ENCODE results near the gene EXO5. TPM values are rescaled to one million over a fixed set of nuclear protein-coding genes. Genes with fewer than 3 reads are reported as not detected.
"Not testable (repeated sequence)": the region's sequence is repeated elsewhere in the genome, so short reads cannot be mapped to it uniquely, and the experiment has no call there.

Gene EXO5
- total and polyA plus RNA-seq, 3 experiments from 2014 or later = 8.3 to 14.9 (median 14.7) TPM

- H3K9me3 Mint-ChIP-seq = peaks cover 16 to 43% (median 36%) of the 10 kb centered on the region in 5 donors
- POLR2A ChIA-PET = no interaction called here
- peaks cover 0 to 3% of the 10 kb centered on the region in 2 donors for H3K27me3 Mint-ChIP-seq
- peak overlapping the region in 5 of 8 donors; percentile 30 to 90 (median 63) for H3K27ac Mint-ChIP-seq
- CTCF ChIA-PET = no interaction called here
- peaks cover 19 to 51% (median 37%) of the 10 kb centered on the region in 3 donors for H3K36me3 Mint-ChIP-seq
- DNase-seq = no peak
- peaks cover 26 to 34% (median 28%) of the 10 kb centered on the region in 3 donors for H3K4me1 Mint-ChIP-seq
- Histone ChIP-seq H3K36me3 (ENCODE audit: insufficient read depth, low read length) (peaks cover 6% of the 10 kb centered on the region), H3K27ac (ENCODE audit: low read depth, low read length) (no peak overlapping the region), H3K4me1 (ENCODE audit: insufficient read depth, low read length) (peaks cover 10% of the 10 kb centered on the region), H3K27me3 (ENCODE audit: insufficient read depth, low read length, poor library complexity, severe bottlenecking) (no peaks in the 10 kb centered on the region), H3K4me3 (ENCODE audit: low read length) (no peak overlapping the region), H3K9me3 (ENCODE audit: low read length) (no peaks in the 10 kb centered on the region)
- H3K4me3 Mint-ChIP-seq = peak overlapping the region in 4 of 7 donors; percentile 3 to 86 (median 20)
Measured at GRCh38 chr1:40479156-40479555, 29.4 kb upstream of the EXO5 start.

- ChIA-PET POLR2A (no interaction called here), CTCF (no interaction called here)
- DNase-seq = no peak
- no peak overlapping the region for H3K4me3 ChIP-seq (ENCODE audit: low read length)
- peaks cover 20% of the 10 kb centered on the region for H3K36me3 ChIP-seq (ENCODE audit: insufficient read depth, low read length)
- no peaks in the 10 kb centered on the region for H3K4me1 Mint-ChIP-seq
- no peak overlapping the region for H3K4me3 Mint-ChIP-seq
- H3K27ac ChIP-seq (ENCODE audit: low read depth, low read length) = no peak overlapping the region
- peaks cover 33% of the 10 kb centered on the region for H3K9me3 ChIP-seq (ENCODE audit: low read length)
- H3K4me1 ChIP-seq (ENCODE audit: insufficient read depth, low read length) = no peaks in the 10 kb centered on the region
- peaks cover 0 to 2% of the 10 kb centered on the region in 2 donors for H3K27me3 Mint-ChIP-seq
- H3K36me3 Mint-ChIP-seq = peaks cover 50 to 78% (median 75%) of the 10 kb centered on the region in 3 donors
- peaks cover 54 to 80% (median 75%) of the 10 kb centered on the region in 5 donors for H3K9me3 Mint-ChIP-seq
- H3K27me3 ChIP-seq (ENCODE audit: insufficient read depth, low read length, poor library complexity, severe bottlenecking) = no peaks in the 10 kb centered on the region
- peak overlapping the region in 1 of 8 donors; percentile 15 for H3K27ac Mint-ChIP-seq
Measured at GRCh38 chr1:40495315-40495903, 13.2 kb upstream of the EXO5 start.

- peaks cover 20 to 69% (median 59%) of the 10 kb centered on the region in 5 donors for H3K9me3 Mint-ChIP-seq
- H3K36me3 Mint-ChIP-seq = peaks cover 30 to 62% (median 49%) of the 10 kb centered on the region in 3 donors
- H3K36me3 ChIP-seq (ENCODE audit: insufficient read depth, low read length); H3K4me1 ChIP-seq (ENCODE audit: insufficient read depth, low read length); H3K27me3 ChIP-seq (ENCODE audit: insufficient read depth, low read length, poor library complexity, severe bottlenecking); H3K4me3 Mint-ChIP-seq; POLR2A ChIA-PET; H3K27ac Mint-ChIP-seq; H3K27ac ChIP-seq (ENCODE audit: low read depth, low read length); CTCF ChIA-PET; H3K27me3 Mint-ChIP-seq; H3K4me3 ChIP-seq (ENCODE audit: low read length); DNase-seq; H3K4me1 Mint-ChIP-seq: not testable (repeated sequence)
- peaks cover 15% of the 10 kb centered on the region for H3K9me3 ChIP-seq (ENCODE audit: low read length)
Measured at GRCh38 chr1:40502651-40503050, 5.9 kb upstream of the EXO5 start.

GRCh38 chr1:40507973-40508372, 594 bp upstream of the EXO5 start:
- ChIA-PET CTCF (interaction anchor here (0.7 to 0.8 kb wide), 2 partner anchors 346 to 377 kb away, joined by 3 read pairs; partner anchors contain the start of gene RLF), POLR2A (interaction anchor here (1.4 to 1.8 kb wide), 3 partner anchors 23 to 58 kb away, joined by 3 to 4 read pairs (median 4); partner anchors contain the start of genes ZFP69B and ZNF684)
- peaks cover 16 to 38% (median 34%) of the 10 kb centered on the region in 3 donors for H3K36me3 Mint-ChIP-seq
- Histone ChIP-seq H3K4me3 (ENCODE audit: low read length) (peak overlapping the region; percentile 87), H3K4me1 (ENCODE audit: insufficient read depth, low read length) (peaks cover 10% of the 10 kb centered on the region), H3K9me3 (ENCODE audit: low read length) (peaks cover 7% of the 10 kb centered on the region), H3K27me3 (ENCODE audit: insufficient read depth, low read length, poor library complexity, severe bottlenecking) (no peaks in the 10 kb centered on the region), H3K27ac (ENCODE audit: low read depth, low read length) (peak overlapping the region; percentile 60), H3K36me3 (ENCODE audit: insufficient read depth, low read length) (peaks cover 4% of the 10 kb centered on the region)
- peaks cover 14 to 38% (median 28%) of the 10 kb centered on the region in 5 donors for H3K9me3 Mint-ChIP-seq
- peak overlapping the region; percentile 63 to 96 (median 86) for H3K27ac Mint-ChIP-seq
- H3K27me3 Mint-ChIP-seq = peaks cover 0 to 1% of the 10 kb centered on the region in 2 donors
- H3K4me3 Mint-ChIP-seq = peak overlapping the region; percentile 88 to 94 (median 90)
- H3K4me1 Mint-ChIP-seq = peaks cover 15 to 26% (median 24%) of the 10 kb centered on the region in 3 donors
- DNase-seq = no peak

- Mint-ChIP-seq H3K27ac (peak overlapping the region in 1 of 8 donors; percentile 21), H3K36me3 (peaks cover 6 to 37% (median 11%) of the 10 kb centered on the region in 3 donors), H3K4me3 (no peak overlapping the region), H3K9me3 (peaks cover 34 to 55% (median 51%) of the 10 kb centered on the region in 5 donors), H3K4me1 (no peaks in the 10 kb centered on the region), H3K27me3 (peaks cover 8 to 12% of the 10 kb centered on the region in 2 donors)
- Histone ChIP-seq H3K27ac (ENCODE audit: low read depth, low read length) (no peak overlapping the region), H3K4me3 (ENCODE audit: low read length) (no peak overlapping the region), H3K36me3 (ENCODE audit: insufficient read depth, low read length) (no peaks in the 10 kb centered on the region), H3K9me3 (ENCODE audit: low read length) (peaks cover 12% of the 10 kb centered on the region), H3K27me3 (ENCODE audit: insufficient read depth, low read length, poor library complexity, severe bottlenecking) (no peaks in the 10 kb centered on the region), H3K4me1 (ENCODE audit: insufficient read depth, low read length) (no peaks in the 10 kb centered on the region)
- DNase-seq = no peak
- CTCF ChIA-PET = no interaction called here
- POLR2A ChIA-PET = no interaction called here
Measured at GRCh38 chr1:40519517-40519916, 10.9 kb downstream of the EXO5 start.

GRCh38 chr1:40530735-40531380, 22.3 kb downstream of the EXO5 start:
- peak overlapping the region; percentile 91 to 99 (median 98) for H3K4me3 Mint-ChIP-seq
- H3K36me3 ChIP-seq (ENCODE audit: insufficient read depth, low read length) = no peaks in the 10 kb centered on the region
- H3K27me3 ChIP-seq (ENCODE audit: insufficient read depth, low read length, poor library complexity, severe bottlenecking) = no peaks in the 10 kb centered on the region
- no peak for DNase-seq
- H3K27me3 Mint-ChIP-seq = peaks cover 11 to 29% of the 10 kb centered on the region in 2 donors
- H3K27ac Mint-ChIP-seq = peak overlapping the region; percentile 77 to 98 (median 96)
- H3K4me1 ChIP-seq (ENCODE audit: insufficient read depth, low read length) = peaks cover 20% of the 10 kb centered on the region
- H3K4me3 ChIP-seq (ENCODE audit: low read length) = peak overlapping the region; percentile 91
- H3K9me3 Mint-ChIP-seq = peaks cover 4 to 11% (median 6%) of the 10 kb centered on the region in 5 donors
- H3K27ac ChIP-seq (ENCODE audit: low read depth, low read length) = peak overlapping the region; percentile 67
- ChIA-PET POLR2A (interaction anchor here (0.5 to 1.0 kb wide), 3 partner anchors 22 to 331 kb away, joined by 3 to 6 read pairs (median 4); partner anchors contain the start of genes CITED4 and EXO5), CTCF (interaction anchor here (1.0 kb wide), 1 partner anchor 273 kb away, joined by 3 read pairs; no protein-coding TSS in a partner anchor)
- H3K36me3 Mint-ChIP-seq = peaks cover 3 to 14% (median 12%) of the 10 kb centered on the region in 3 donors
- no peaks in the 10 kb centered on the region for H3K9me3 ChIP-seq (ENCODE audit: low read length)
- H3K4me1 Mint-ChIP-seq = peaks cover 25 to 29% (median 25%) of the 10 kb centered on the region in 3 donors

- DNase-seq = peak; percentile 71 to 86 (median 83)
- Mint-ChIP-seq H3K4me3 (peak within 1 kb of the TSS; percentile 91 to 99 (median 98)), H3K27me3 (peaks cover 7 to 24% of the 10 kb centered on the region in 2 donors), H3K9me3 (peaks cover 0 to 8% (median 3%) of the 10 kb centered on the region in 5 donors), H3K36me3 (peaks cover 3 to 15% (median 8%) of the 10 kb centered on the region in 3 donors), H3K4me1 (peaks cover 25 to 29% (median 25%) of the 10 kb centered on the region in 3 donors), H3K27ac (peak within 1 kb of the TSS; percentile 77 to 98 (median 96))
- H3K4me3 ChIP-seq (ENCODE audit: low read length) = peak within 1 kb of the TSS; percentile 91
- ChIA-PET POLR2A (interaction anchor here (0.5 to 1.0 kb wide), 6 partner anchors 23 to 331 kb away, joined by 3 to 6 read pairs (median 4); partner anchors contain the start of genes CITED4, EXO5 and ZFP69B), CTCF (interaction anchor here (1.0 to 1.2 kb wide), 2 partner anchors 15 to 272 kb away, joined by 3 to 4 read pairs; no protein-coding TSS in a partner anchor)
- peak within 1 kb of the TSS; percentile 67 for H3K27ac ChIP-seq (ENCODE audit: low read depth, low read length)
- H3K9me3 ChIP-seq (ENCODE audit: low read length) = no peaks in the 10 kb centered on the region
- H3K4me1 ChIP-seq (ENCODE audit: insufficient read depth, low read length) = peaks cover 20% of the 10 kb centered on the region
- H3K36me3 ChIP-seq (ENCODE audit: insufficient read depth, low read length) = no peaks in the 10 kb centered on the region
- H3K27me3 ChIP-seq (ENCODE audit: insufficient read depth, low read length, poor library complexity, severe bottlenecking) = no peaks in the 10 kb centered on the region
Measured at GRCh38 chr1:40531381-40532061, 23.0 kb downstream of the EXO5 start, which contains the start of gene ZNF684. TSS of gene ZNF684 (plus strand) at chr1:40531637. CDS start at chr1:40533167, 1,530 bp downstream.

All from CD8-positive, alpha-beta memory T cell (primary cell).